HepG2 (cell line): ENCODE data around the gene PLIN3. TPM values are rescaled to one million over a fixed set of nuclear protein-coding genes. Genes with fewer than 3 reads are reported as not detected.
A peak's percentile ranks its signal among the peaks of the same experiment; 100 is the strongest.

ENCODE experiments used
- CBX1 ChIP-seq: IDR thresholded peaks from one replicate; pipeline ENCODE4 v1.6.1; 2016; ENCODE audit warnings: antibody characterized with exemption, low read depth
- ETV5 ChIP-seq: IDR thresholded peaks from 2 replicates; pipeline ENCODE4 v1.6.1; 2018; ENCODE audit warnings: missing biosample characterization, missing genetic modification reagents, inconsistent platforms, borderline replicate concordance
- FOSL1 ChIP-seq: sonication (generic); formaldehyde crosslinking; IDR thresholded peaks from 2 replicates; pipeline ENCODE4 v1.9.0; 2021; ENCODE audit warnings: missing genetic modification reagents, borderline replicate concordance
- GFI1 ChIP-seq: sonication (generic); formaldehyde crosslinking; IDR thresholded peaks from 2 replicates; pipeline ENCODE4 v1.5.0; 2020; ENCODE audit warnings: missing genetic modification reagents, mild to moderate bottlenecking, borderline replicate concordance
- HMGA1 ChIP-seq: sonication (generic); formaldehyde crosslinking; conservative IDR thresholded peaks from 2 replicates; pipeline ENCODE4 v1.4.0; 2020; ENCODE audit warnings: missing genetic modification reagents
- IKZF5 ChIP-seq: IDR thresholded peaks from 2 replicates; pipeline ENCODE4 v1.6.1; 2018; ENCODE audit warnings: missing genetic modification reagents, mild to moderate bottlenecking, missing compliant biosample characterization
- MED13 ChIP-seq: sonication (generic); formaldehyde crosslinking; IDR thresholded peaks from 2 replicates; pipeline ENCODE4 v1.5.0; 2020; ENCODE audit warnings: missing genetic modification reagents
- MEIS1 ChIP-seq: sonication (generic); formaldehyde crosslinking; IDR thresholded peaks from 2 replicates; pipeline ENCODE4 v1.9.0; 2021; ENCODE audit warnings: mild to moderate bottlenecking, missing genetic modification reagents, moderate library complexity, borderline replicate concordance
- MTF2 ChIP-seq: sonication (generic); formaldehyde crosslinking; IDR thresholded peaks from 2 replicates; pipeline ENCODE4 v1.5.0; 2020; ENCODE audit warnings: missing genetic modification reagents, borderline replicate concordance
- MYPOP ChIP-seq: sonication (generic); formaldehyde crosslinking; IDR thresholded peaks from 2 replicates; pipeline ENCODE4 v1.8.1; 2023; ENCODE audit warnings: mild to moderate bottlenecking, moderate library complexity, missing genetic modification reagents
- NCOR1 ChIP-seq: fragments of 200-600 bp; sonication (generic); IDR thresholded peaks from 2 replicates; pipeline ENCODE4 v1.7.0; 2017; ENCODE audit warnings: antibody characterized with exemption, low read length, borderline replicate concordance
- NR2F2 ChIP-seq: IDR thresholded peaks from 2 replicates; pipeline ENCODE4 v1.6.1; 2012; ENCODE audit warnings: low read depth, inconsistent platforms, borderline replicate concordance
- PRPF4 ChIP-seq: fragments of 200-400 bp; formaldehyde crosslinking; IDR thresholded peaks from 2 replicates; pipeline ENCODE4 v1.6.1; 2016; ENCODE audit warnings: low read length, low read depth; ENCODE audit not compliant: poor library complexity, severe bottlenecking
- RNF2 ChIP-seq: fragments of 450-650 bp; conservative IDR thresholded peaks from 2 replicates; pipeline ENCODE4 v1.6.1; 2016; ENCODE audit warnings: low read depth
- SMC3 ChIP-seq: IDR thresholded peaks from 2 replicates; pipeline ENCODE4 v1.6.1; 2011; ENCODE audit warnings: low read length, improper control_type of control experiment
- SNAI1 ChIP-seq: sonication (generic); formaldehyde crosslinking; IDR thresholded peaks from 2 replicates; pipeline ENCODE4 v1.5.0; 2020; ENCODE audit warnings: mild to moderate bottlenecking, missing genetic modification reagents, borderline replicate concordance
- SOX6 ChIP-seq, 2 experiments: fragments of 450-650 bp in 1 of 2; sonication (generic) in 1 of 2; formaldehyde crosslinking in 1 of 2; IDR thresholded peaks; 2 replicates each; pipeline versions ENCODE4 v1.4.0 to v1.6.1; 2017 to 2020; ENCODE audit warnings: antibody characterized with exemption in 1 of 2, mild to moderate bottlenecking in 1 of 2, missing genetic modification reagents in 1 of 2
- TOE1 ChIP-seq: sonication (generic); formaldehyde crosslinking; IDR thresholded peaks from 2 replicates; pipeline ENCODE4 v1.4.0; 2020; ENCODE audit warnings: mild to moderate bottlenecking, missing genetic modification reagents
- TRIM24 ChIP-seq: sonication (generic); formaldehyde crosslinking; IDR thresholded peaks from 2 replicates; pipeline ENCODE4 v1.8.0; 2022; ENCODE audit warnings: mild to moderate bottlenecking, missing genetic modification reagents
- ZFP37 ChIP-seq: sonication (generic); formaldehyde crosslinking; IDR thresholded peaks from 2 replicates; pipeline ENCODE4 v1.4.0; 2020; ENCODE audit warnings: missing genetic modification reagents, borderline replicate concordance
- ZMYM2 ChIP-seq: sonication (generic); formaldehyde crosslinking; IDR thresholded peaks from 2 replicates; pipeline ENCODE4 v1.8.0; 2022; ENCODE audit warnings: mild to moderate bottlenecking, missing genetic modification reagents
- ZNF20 ChIP-seq: sonication (generic); formaldehyde crosslinking; IDR thresholded peaks from 2 replicates; pipeline ENCODE4 v1.4.0; 2020; ENCODE audit warnings: mild to moderate bottlenecking, moderate library complexity, missing genetic modification reagents
- ZNF224 ChIP-seq: sonication (generic); formaldehyde crosslinking; IDR thresholded peaks from 2 replicates; pipeline ENCODE4 v1.5.0; 2020; ENCODE audit warnings: mild to moderate bottlenecking, missing genetic modification reagents
- ZNF235 ChIP-seq: sonication (generic); formaldehyde crosslinking; IDR thresholded peaks from 2 replicates; pipeline ENCODE4 v1.8.1; 2023; ENCODE audit warnings: mild to moderate bottlenecking, missing genetic modification reagents, borderline replicate concordance
- ZNF547 ChIP-seq: sonication (generic); formaldehyde crosslinking; IDR thresholded peaks from 2 replicates; pipeline ENCODE4 v1.5.1; 2020; ENCODE audit warnings: mild to moderate bottlenecking, missing genetic modification reagents
- ZNF607 ChIP-seq: sonication (generic); formaldehyde crosslinking; IDR thresholded peaks from 2 replicates; pipeline ENCODE4 v1.5.1; 2020; ENCODE audit warnings: missing genetic modification reagents, mild to moderate bottlenecking, borderline replicate concordance
- ZNF841 ChIP-seq: sonication (generic); formaldehyde crosslinking; IDR thresholded peaks from 2 replicates; pipeline ENCODE4 v1.8.1; 2023; ENCODE audit warnings: missing genetic modification reagents, borderline replicate concordance
- polyA plus RNA-seq, 8 experiments: library from polyadenylated mRNA; depleted of rRNA in 3 of 8; stranded (reverse) in 7 of 8; unstranded in 1 of 8; fragments of >200 nt; fragmentation: Illumina TruSeq in 4 of 8; extraction: Trizol in 4 of 8; gene quantifications; 2 replicates each; pipeline versions ENCODE4 v1.2.1 to v1.2.3, GENCODE V29; 2011 to 2016; ENCODE audit warnings: low read depth in 4 of 8, missing spikeins in 1 of 8, mixed read lengths in 1 of 8; ENCODE audit not compliant: insufficient read depth in 1 of 8
- total RNA-seq, 5 experiments: library from RNA; depleted of rRNA; stranded (reverse); fragments of >200 nt; fragmentation: Illumina TruSeq; extraction: Trizol; gene quantifications; 2 replicates each; pipeline ENCODE4 v1.2.3, GENCODE V29; 2016; ENCODE audit warnings: low read depth in 1 of 5
- TF ChIP-seq, protein P1 (sequence below): sonication (generic); formaldehyde crosslinking; IDR thresholded peaks from 2 replicates; pipeline ENCODE4 v1.4.0; 2020; ENCODE audit warnings: missing genetic modification reagents

The PLIN3 gene
- total and polyA plus RNA-seq, 2 of the 13 experiments (the other 11 are each of a cell fraction or from before 2014, with no cell fraction given): 49.3 to 57.9 TPM

- TF ChIP-seq MTF2 (CRISPR knock-in tag) (no peak), RNF2 (no peak), IKZF5 (no peak), TOE1 (CRISPR knock-in tag) (no peak), SMC3 (peak; percentile 72), MEIS1 (CRISPR knock-in tag) (no peak), MED13 (no peak), ZNF841 (no peak), ZFP37 (CRISPR knock-in tag) (no peak), ZNF224 (CRISPR knock-in tag) (no peak), TRIM24 (CRISPR knock-in tag) (no peak), MYPOP (CRISPR knock-in tag) (no peak), ZNF607 (CRISPR knock-in tag) (0 out of 2 replicates have a peak, but pooled peaks have one; percentile 55), ZNF235 (CRISPR knock-in tag) (no peak), ETV5 (0 out of 2 replicates have a peak, but pooled peaks have one; percentile 28), NR2F2 (no peak; the same call in 1 of the 2 replicates), NCOR1 (peak; percentile 42; the same call in 1 of the 2 replicates), SNAI1 (CRISPR knock-in tag) (no peak), ZMYM2 (no peak), PRPF4 (no peak), HMGA1 (CRISPR knock-in tag) (no peak), SOX6 (IDR thresholded peaks at IDR 0.05) (no peak), SOX6 (CRISPR knock-in tag; IDR thresholded peaks at IDR 0.05) (peak; percentile 55; the same call in 1 of the 2 replicates), GFI1 (CRISPR knock-in tag) (0 out of 2 replicates have a peak, but pooled peaks have one; percentile 11), ZNF20 (CRISPR knock-in tag) (no peak), CBX1 (no peak), ZNF547 (CRISPR knock-in tag) (no peak), FOSL1 (CRISPR knock-in tag) (no peak)
- TF ChIP-seq, protein P1, sequence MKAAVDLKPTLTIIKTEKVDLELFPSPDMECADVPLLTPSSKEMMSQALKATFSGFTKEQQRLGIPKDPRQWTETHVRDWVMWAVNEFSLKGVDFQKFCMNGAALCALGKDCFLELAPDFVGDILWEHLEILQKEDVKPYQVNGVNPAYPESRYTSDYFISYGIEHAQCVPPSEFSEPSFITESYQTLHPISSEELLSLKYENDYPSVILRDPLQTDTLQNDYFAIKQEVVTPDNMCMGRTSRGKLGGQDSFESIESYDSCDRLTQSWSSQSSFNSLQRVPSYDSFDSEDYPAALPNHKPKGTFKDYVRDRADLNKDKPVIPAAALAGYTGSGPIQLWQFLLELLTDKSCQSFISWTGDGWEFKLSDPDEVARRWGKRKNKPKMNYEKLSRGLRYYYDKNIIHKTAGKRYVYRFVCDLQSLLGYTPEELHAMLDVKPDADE (CRISPR knock-in tag): no peak
Observed at GRCh38 chr19:4851551-4852290, 15.7 kb downstream of the PLIN3 start (continued).
